Measurements from ENCODE around the gene NOS3.

NOS3 gene

DNA sequence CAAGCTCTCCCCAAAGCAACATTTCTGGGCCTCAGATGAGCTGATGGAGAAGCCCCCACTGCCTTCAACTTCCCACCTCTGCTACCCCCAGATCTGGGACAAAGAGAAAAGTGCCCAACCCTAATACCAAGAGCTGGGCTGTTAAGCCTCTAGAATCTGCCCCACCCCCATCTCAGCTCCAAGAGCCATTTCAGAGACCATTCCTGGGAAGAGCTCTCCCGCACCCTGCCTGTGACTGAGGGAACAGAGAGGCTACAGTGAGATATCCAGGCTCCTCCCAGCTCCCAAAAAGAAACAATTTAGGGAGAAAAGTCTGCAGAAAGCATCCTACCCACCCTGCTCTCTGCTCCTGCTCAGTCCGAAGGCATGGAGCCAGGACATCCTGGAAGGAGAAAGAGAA lies 10.2 kb upstream of the NOS3 start:
- no peak for DNase-seq

DNA sequence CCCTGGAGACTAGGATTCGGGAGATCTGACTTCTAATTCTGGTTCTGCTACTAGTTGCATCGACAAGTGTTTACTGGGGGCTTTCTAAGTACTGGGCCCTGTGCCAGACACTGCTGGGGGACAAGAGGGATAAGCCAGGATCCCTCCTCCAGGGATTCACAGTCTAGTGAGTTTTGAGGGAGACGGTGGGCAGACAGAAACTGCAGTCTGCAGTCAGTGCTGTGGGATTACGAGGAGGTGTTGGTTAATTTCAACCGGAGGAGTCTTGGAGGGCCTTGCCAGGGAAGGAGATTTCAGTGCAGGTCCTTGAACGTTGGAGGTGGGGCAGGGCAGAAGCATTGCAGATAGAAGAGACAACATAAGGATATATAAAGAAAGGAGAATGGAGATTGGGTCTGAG lies 9.2 kb upstream of the NOS3 start:
- DNase-seq: no peak

DNA sequence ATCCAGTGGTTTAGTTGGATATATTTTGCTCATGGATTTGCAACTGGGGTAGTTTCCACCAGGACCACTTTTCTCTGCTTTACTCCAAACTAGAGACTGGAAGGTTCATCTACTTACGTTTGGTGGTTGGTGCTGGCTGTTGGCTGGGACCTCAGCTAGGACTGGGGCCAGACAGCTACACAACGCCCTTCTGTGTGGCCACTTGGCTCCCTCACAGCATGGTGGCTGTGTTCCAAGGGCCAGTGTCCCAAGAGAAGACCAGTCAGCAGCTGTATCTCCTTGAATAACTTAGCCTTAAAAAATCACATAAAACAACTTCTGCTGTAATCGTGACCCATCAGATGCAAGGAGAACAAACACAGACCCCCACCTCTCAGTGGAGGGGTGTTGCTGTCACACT lies 8.5 kb upstream of the NOS3 start:
- no peak for DNase-seq

DNA sequence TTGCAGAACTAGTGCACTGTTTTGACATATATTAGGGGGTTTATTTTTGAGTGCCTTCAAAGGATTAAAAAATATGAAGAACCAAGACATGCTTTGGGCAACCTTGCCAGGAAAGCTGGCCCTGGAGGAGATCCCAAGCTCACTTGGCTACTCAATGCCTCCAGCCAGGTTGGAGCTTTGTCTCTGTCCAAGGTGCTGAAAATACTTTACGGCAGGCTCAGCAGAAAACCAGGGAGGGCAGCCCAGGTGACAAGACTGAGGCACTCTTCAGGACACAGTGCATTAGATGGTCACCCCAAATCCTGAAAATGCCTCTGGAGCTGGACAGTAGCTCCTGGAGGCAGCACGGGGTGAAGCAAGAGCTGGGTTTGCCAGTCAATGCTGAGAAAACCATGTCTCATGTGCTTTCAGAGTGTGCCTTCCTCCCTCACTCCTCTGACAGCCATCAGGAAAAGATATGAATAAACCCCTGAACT lies 6.9 kb upstream of the NOS3 start:
- no peak for DNase-seq

DNA sequence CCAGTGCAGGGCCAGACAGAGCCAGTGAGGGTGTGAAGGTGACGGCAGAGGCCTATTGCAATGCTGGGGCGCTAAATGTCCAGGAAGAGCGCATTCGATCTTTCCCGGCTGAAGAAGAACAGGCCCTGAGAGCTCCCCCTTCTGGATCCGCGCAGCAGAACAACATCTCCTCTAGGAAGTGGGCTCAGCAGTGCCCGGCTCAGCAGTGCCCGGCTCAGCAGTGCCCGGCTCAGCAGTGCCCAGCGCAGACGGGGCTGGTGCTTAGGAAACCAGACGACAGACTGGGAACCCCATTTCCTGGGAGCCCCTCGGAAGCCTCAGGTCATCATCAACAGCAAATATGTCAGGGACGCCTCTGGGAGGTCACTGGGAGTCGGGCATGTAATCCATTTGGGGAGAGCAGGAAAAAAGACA lies 4.7 kb upstream of the NOS3 start:
- peak; percentile 72 for DNase-seq

DNA sequence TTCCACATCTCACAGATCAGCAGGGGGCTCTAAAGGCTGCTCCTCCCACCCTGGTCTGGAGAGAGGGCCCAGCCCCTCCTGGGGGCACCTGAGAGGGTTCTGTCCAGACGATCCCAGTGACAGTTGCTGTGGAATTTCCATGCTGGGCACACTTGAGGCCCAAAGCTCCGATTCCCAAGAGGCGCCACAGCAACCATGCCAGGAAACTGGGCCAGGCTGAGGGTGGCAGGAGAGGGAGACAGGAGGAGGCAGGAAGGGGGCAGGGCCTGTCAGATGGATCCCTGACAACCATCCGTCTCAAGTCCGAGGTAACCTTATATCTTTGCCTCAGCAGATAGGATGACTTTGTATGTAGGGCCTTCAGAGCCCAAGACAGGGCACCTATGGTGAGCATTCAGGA lies 4.3 kb upstream of the NOS3 start:
- no peak for DNase-seq

DNA sequence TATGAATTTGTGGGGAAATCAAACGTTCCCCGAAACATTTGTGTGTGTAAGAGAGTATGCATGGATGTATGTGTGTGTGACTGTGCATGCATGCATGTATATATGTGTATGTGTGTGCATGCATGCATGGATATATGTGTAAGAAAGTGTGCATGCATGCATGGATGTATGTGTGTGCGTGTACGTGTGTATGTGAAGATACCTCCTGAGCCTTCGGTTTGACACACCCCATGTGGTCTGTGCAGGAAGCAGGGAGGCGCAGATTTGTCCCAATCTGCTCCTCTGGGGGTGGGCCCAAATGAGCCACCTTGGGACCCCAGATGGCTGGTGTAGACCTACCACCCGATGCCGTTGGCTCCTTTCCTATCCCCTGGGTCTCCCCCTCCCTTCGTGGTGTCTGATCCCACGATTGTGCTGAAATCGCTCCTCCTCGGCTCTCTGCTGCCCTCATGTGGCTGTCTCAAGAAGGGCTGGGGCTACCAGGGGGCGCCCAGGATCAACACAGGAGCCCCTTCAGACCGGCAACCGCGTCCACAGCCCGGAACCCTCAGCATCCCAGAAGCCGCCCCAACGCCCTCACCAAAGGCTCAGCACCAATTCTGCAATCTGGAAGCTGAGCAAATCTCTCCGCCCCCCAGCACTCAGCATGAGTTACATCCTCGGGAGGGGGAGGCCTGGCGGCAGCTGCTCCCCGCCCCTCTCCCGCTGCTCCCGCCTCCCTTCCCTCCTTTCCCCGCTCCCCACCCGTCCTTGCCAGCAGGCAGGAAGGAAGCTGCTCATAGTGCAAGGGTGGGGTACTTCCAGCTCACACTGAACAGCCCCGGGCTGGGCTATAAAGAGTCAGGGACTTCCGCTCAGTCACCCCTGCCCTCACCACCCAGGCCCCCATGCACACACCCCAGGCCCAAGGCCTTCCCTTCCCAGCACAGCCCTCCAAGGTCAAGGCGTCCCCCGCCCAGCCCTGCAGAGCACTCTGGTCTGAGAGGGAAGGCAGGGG lies 2.3 kb upstream of the NOS3 start:
- DNase-seq: peak; percentile 79

DNA sequence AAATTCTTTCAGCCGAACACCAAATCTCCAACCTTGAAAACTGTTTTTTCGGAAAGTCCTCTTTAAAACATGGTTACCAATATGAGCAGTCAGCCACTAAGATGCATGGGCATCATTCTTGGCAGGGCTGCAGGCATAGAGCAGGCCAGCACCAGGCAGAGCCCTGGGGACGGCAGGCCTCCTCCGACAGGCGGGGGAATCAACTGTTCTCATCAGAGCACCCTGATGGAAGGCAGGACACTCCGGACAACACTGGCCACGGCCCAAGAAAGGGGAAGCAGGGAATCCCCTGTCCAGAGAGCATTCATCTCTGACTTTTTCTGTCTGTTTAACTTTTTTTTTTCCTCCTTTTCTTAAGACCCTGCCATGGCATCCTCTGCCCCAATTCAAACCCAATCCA lies 1.4 kb upstream of the NOS3 start:
- no peak for DNase-seq

DNA sequence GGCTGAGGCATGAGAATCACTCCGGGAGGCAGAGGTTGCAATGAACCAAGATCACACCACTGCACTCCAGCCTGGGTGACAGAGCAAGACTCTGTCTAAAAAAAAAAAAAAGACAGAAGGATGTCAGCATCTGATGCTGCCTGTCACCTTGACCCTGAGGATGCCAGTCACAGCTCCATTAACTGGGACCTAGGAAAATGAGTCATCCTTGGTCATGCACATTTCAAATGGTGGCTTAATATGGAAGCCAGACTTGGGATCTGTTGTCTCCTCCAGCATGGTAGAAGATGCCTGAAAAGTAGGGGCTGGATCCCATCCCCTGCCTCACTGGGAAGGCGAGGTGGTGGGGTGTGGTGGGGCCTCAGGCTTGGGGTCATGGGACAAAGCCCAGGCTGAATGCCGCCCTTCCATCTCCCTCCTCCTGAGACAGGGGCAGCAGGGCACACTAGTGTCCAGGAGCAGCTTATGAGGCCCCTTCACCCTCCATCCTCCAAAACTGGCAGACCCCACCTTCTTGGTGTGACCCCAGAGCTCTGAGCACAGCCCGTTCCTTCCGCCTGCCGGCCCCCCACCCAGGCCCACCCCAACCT lies 1.3 kb downstream of the NOS3 start:
- no peak for DNase-seq

DNA sequence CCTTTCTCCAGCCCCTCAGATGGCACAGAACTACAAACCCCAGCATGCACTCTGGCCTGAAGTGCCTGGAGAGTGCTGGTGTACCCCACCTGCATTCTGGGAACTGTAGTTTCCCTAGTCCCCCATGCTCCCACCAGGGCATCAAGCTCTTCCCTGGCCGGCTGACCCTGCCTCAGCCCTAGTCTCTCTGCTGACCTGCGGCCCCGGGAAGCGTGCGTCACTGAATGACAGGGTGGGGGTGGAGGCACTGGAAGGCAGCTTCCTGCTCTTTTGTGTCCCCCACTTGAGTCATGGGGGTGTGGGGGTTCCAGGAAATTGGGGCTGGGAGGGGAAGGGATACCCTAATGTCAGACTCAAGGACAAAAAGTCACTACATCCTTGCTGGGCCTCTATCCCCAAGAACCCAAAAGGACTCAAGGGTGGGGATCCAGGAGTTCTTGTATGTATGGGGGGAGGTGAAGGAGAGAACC lies 2.1 kb downstream of the NOS3 start:
- no peak for DNase-seq

DNA sequence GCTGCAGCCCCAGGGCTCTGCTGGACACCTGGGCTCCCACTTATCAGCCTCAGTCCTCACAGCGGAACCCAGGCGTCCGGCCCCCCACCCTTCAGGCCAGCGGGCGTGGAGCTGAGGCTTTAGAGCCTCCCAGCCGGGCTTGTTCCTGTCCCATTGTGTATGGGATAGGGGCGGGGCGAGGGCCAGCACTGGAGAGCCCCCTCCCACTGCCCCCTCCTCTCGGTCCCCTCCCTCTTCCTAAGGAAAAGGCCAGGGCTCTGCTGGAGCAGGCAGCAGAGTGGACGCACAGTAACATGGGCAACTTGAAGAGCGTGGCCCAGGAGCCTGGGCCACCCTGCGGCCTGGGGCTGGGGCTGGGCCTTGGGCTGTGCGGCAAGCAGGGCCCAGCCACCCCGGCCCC lies 2.7 kb downstream of the NOS3 start:
- no peak for DNase-seq

DNA sequence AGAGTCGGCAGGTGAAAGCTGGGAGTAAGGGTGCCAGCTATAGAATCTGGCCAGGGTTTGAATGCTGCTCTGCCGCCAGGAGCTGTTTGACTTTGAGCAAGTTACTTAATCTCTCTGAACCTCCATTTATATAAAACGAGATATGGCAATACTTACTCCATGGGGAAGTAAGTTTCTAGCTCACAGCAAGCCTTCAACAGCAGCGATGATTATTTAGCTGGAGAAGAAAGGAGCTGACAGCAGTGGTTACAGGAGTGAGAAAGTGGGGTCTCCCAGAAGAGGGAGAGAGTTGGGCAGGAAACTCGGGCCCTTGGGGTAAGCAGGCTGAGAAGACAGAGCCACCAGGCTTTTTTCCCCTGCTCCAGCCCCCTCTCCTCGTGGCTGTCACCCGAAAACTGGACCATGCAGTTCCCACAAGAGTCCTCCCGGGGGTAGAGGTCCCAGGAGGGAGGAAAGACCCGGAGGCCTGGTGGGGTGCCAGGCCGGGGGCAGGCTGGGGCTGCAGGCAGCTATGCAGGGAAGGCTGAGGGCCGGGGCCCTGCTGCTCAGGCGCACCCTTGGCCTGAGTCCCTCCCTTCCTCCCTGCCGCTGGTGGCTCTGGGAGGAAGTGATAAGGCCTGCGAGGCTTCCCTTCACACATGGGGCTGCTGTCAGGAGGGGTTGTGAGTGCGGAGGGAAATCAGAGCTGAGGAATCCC lies 3.5 kb downstream of the NOS3 start:
- DNase-seq: no peak

DNA sequence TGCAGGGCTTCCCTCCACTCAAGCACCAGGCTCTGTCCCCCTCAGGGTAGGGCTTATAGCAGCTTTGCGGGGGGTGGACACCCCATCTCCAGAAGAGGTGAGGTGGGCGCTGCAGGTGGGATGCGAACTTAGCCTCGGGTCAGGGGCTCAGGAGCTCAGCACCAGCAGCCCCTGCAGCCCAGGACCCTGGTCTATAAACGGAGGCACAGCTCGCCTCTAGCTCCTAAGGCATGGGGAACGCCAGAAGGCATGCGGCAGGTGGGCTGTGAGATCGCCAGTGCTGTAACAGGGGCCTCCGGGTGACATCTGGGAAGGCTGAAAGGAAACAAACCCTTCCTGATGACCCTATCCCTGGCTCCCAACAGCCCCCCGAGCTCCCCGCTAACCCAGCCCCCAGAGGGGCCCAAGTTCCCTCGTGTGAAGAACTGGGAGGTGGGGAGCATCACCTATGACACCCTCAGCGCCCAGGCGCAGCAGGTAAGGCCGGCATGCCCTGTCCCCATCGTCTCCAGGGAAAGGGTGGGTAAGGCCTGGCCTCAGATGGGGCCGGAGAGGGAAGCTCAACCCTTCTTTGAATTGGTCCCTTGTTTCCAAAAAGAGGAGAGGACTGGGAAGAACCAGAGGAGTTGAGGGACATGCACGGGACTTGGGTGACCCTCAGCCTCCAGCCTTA lies 4.2 kb downstream of the NOS3 start:
- no peak for DNase-seq

DNA sequence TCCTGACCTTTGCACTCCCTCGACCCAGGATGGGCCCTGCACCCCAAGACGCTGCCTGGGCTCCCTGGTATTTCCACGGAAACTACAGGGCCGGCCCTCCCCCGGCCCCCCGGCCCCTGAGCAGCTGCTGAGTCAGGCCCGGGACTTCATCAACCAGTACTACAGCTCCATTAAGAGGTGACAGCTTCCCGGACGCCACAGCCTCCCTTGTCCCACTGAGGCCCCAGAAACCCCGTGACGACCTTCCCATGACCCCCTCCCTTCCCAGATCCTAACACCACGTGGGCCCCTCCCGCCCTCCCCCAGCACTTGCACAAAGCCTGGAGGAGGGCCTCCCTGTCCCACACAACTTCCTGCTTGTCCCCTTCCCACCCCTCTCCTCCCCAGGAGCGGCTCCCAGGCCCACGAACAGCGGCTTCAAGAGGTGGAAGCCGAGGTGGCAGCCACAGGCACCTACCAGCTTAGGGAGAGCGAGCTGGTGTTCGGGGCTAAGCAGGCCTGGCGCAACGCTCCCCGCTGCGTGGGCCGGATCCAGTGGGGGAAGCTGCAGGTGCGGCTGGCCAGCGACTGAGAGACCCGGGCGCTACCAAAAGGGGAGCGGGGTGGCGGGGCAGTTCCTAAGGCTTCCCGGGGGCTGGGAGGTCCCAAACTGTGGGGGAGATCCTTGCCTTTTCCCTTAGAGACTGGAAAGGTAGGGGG lies 5.7 kb downstream of the NOS3 start:
- no peak for DNase-seq

DNA sequence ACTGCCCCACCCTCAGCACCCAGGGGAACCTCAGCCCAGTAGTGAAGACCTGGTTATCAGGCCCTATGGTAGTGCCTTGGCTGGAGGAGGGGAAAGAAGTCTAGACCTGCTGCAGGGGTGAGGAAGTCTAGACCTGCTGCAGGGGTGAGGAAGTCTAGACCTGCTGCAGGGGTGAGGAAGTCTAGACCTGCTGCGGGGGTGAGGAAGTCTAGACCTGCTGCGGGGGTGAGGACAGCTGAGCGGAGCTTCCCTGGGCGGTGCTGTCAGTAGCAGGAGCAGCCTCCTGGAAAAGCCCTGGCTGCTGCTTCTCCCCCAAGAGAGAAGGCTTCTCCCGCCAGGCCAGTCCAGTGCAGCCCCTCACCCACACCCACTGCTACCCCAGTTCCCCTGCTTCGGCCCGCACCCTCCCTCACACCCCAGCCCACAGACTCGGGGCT lies 6.3 kb downstream of the NOS3 start:
- no peak for DNase-seq

DNA sequence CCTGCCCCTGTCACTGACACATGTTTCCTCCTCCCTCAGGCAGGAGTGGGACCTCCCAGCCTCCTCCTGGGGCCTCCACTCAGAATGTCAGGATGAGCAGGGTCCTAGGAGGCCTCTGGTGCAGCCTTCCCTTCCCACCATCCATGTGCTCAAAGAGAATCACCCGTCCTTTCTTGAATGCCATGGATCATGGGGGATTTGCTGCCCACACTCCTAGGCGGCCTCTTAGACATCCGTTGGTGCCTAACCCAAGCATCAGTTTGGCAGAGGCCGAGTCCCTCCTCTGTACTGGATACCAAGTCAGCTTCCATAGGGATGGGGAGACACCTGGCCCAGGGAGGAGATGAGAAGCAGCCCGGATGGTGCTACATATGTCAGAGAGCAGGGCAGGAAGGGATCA lies 7.0 kb downstream of the NOS3 start:
- no peak for DNase-seq

DNA sequence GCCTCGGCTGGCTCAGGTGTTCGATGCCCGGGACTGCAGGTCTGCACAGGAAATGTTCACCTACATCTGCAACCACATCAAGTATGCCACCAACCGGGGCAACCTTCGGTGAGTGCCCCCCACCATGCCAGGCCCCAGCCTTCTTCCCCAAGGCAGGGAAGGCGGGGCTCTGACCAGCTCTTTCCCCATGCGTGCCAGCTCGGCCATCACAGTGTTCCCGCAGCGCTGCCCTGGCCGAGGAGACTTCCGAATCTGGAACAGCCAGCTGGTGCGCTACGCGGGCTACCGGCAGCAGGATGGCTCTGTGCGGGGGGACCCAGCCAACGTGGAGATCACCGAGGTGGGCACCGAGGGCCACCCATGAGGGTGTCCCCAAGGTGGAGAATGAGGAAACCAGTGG lies 7.5 kb downstream of the NOS3 start:
- no peak for DNase-seq

DNA sequence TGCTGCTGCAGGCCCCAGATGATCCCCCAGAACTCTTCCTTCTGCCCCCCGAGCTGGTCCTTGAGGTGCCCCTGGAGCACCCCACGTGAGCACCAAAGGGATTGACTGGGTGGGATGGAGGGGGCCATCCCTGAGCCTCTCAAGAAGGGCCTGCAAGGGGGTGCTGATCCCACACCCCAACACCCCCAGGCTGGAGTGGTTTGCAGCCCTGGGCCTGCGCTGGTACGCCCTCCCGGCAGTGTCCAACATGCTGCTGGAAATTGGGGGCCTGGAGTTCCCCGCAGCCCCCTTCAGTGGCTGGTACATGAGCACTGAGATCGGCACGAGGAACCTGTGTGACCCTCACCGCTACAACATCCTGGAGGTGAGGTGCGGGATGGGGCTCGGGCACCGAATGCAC lies 8.2 kb downstream of the NOS3 start:
- DNase-seq: no peak

DNA sequence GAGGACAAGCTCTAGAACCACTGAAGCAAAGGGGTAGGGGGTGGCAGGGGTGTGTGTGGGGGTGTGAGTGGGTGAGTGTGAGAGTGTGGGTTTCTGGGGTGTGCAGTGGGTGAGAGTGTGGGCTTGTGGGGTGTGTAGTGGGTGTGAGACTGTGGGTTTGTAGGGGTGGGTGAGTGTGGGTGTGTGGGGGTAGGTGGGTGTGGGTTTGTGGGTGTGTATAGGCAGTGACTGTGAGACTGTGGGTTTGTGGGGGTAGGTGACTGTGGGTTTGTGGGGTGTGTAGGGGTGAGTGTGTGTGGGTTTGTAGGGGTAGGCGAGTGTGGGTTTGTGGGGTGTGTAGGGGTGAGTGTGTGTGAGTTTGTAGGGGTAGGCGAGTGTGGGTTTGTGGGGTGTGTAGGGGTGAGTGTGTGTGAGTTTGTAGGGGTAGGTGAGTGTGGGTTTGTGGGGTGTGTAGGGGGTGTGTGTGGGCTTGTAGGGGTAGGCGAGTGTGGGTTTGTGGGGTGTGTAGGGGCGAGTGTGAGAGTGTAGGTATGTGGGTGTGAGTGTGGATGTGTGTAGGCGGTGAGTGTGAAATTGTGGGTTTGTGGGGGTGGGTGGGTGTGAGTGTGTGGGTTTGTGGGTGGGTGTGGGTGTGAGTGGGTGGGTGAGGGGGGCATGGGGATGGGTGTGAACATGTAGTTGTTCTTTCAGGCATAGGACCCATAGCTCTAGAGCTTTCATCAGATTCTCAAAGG lies 8.8 kb downstream of the NOS3 start:
- DNase-seq: no peak

DNA sequence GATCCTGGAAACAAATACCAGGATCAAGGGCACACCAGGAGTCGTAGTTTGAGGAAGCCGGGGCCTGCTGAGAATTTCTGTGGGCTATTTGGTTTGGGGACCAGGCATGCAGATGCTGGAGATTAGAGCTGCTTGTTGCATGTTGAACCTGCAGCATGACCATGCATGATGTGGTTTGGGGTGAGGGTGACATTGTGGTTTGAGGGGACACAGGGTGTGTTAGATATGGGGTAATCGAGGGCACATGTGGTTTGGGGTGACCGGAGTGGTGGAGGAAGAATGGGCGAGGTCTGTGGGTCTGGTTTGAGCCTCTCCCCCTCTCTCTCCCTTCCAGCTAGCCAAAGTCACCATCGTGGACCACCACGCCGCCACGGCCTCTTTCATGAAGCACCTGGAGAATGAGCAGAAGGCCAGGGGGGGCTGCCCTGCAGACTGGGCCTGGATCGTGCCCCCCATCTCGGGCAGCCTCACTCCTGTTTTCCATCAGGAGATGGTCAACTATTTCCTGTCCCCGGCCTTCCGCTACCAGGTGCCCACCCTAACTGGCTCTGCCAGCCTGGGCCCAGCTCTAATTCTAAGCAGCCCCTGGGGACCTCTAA lies 10.2 kb downstream of the NOS3 start:
- DNase-seq: no peak

DNA sequence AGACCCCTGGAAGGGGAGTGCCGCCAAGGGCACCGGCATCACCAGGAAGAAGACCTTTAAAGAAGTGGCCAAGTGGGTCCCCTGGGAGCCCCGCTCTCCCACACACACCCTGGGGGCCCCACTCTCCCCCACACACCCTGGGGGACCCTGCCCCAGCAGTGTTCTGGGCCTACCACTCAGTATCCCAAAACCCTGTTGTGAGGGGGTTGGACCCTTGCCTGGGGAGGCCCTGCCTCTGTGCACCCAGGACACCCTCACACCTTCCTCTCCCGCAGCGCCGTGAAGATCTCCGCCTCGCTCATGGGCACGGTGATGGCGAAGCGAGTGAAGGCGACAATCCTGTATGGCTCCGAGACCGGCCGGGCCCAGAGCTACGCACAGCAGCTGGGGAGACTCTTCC lies 10.7 kb downstream of the NOS3 start:
- DNase-seq: no peak

Data from NCI-H1436 (cell line).